Fibroblast of villous mesenchyme (primary cell): Measurements from ENCODE around the gene PAPPA. TPM values are rescaled to one million over a fixed set of nuclear protein-coding genes. Genes with fewer than 3 reads are reported as not detected.
A peak's percentile ranks its signal among the peaks of the same experiment; 100 is the strongest.

ENCODE experiments used
- DNase-seq: peaks from one replicate; pipeline ENCODE4 v3.0.0-alpha.2; 2010; ENCODE audit warnings: low read depth
- H3K4me3 ChIP-seq: 2 replicates; pipeline ENCODE4 v1.5.1; 2011; ENCODE audit warnings: low read depth, mild to moderate bottlenecking, low read length
- CTCF ChIP-seq: IDR thresholded peaks from 2 replicates; pipeline ENCODE4 v1.5.1; 2012; ENCODE audit warnings: low read depth, mild to moderate bottlenecking, low read length; ENCODE audit not compliant: insufficient read depth
- total RNA-seq: library from RNA; depleted of rRNA; stranded (reverse); fragments of >200 nt; gene quantifications from 2 replicates; pipeline ENCODE4 v1.2.3, GENCODE V29; 2012

Gene PAPPA
- total RNA-seq, 1 donor, result 104 TPM

DNA sequence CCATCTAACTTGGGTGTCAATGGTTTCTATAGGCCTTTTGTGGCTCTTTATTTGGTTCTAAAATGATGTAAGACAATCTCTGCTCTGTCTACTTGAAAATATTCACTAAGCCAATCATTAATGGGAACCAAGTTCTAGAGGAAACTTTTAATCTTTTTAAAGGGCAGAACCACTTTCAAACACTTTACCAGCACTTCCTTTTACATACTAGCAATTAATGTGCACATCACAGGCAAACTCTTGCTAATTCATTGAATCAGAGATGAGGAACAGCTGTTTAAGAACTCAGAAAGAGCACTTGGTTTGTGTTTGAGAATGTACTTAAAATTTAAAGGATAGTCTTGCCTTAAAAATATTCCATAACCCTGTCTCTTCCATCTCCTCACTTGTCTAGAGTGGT lies 83.4 kb downstream of the PAPPA start:
- no peak for DNase-seq
- no peak overlapping the region for H3K4me3 ChIP-seq
- TF ChIP-seq CTCF, result no peak

GRCh38 chr9:116237456-116237855 lies 83.9 kb downstream of the PAPPA start:
- no peak for TF ChIP-seq CTCF
- no peak for DNase-seq
- no peak overlapping the region for H3K4me3 ChIP-seq

- peak; percentile 88 for DNase-seq
- no peak for TF ChIP-seq CTCF
- H3K4me3 ChIP-seq, result no peak overlapping the region
Measured at GRCh38 chr9:116238225-116238624, 84.6 kb downstream of the PAPPA start.

DNA sequence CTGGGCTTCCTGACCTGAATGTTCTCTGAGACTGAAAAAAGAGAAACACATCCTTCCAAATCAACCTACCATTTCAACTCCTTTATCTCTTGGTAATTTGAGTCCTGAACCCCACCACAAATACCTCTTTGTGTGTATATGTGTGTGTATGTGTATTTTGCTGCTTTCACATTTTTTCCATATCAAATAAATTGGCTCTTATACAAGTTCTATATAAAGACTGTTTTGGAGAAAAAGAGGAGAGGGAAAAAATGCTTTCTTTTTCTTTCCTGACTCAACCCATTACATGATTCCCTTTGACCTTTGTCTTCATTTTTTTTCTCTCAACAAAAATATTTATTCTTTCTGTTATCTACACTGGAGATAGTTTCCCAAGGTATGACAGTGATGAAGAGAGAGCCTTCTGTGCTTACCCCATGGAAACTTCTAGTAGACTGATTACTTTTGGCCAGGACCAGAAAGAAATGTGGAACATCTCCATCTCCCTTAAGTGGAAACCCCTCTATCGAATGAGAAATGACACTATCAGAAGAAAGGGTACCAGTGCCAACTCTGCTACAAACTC lies 85.3 kb downstream of the PAPPA start:
- H3K4me3 ChIP-seq, result no peak overlapping the region
- no peak for TF ChIP-seq CTCF
- DNase-seq, result no peak

GRCh38 chr9:116243708-116244107 lies 90.1 kb downstream of the PAPPA start:
- TF ChIP-seq CTCF, result no peak
- no peak for DNase-seq
- H3K4me3 ChIP-seq, result no peak overlapping the region

GRCh38 chr9:116247284-116247683 lies 93.7 kb downstream of the PAPPA start:
- no peak for DNase-seq
- no peak for TF ChIP-seq CTCF
- no peak overlapping the region for H3K4me3 ChIP-seq

DNA sequence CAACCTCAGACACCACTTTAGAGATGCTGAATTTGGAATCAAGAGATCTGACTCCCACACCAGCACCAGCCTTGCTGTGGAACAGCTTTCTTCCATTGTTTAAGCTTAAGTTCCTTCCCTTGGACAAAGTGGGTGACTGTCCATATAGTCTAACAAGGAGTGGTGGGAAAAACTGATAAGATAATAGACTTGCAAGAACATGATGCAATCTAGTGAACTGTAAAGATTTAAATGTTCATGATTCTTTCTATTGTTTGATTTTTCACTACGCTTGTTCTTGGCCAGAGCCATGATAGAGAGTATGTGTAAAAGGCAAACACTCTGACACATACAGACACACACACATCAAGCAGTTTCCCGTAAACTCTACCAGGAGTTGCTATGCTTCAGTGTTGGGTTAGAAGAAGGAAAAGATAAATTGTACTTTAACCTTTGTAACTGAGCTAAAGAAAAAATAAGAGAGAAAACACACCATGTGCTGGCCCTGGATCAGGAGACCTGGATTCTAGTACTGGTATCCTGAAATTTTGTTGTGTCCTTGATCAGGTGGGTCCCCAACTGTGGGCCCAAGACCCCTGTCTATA lies 94.3 kb downstream of the PAPPA start:
- no peak for TF ChIP-seq CTCF
- DNase-seq, result no peak
- no peak overlapping the region for H3K4me3 ChIP-seq
